TTC549 (cell line): ENCODE results near the gene PCSK6.

Experiments used
- FAIRE-seq: peaks from 2 replicates; lab custom pipeline; 2012; peaks lifted over from hg19 to GRCh38; lab: Jason Lieb, UNC

PCSK6 gene

GRCh38 chr15:101489599-101490407, at the start of gene PCSK6:
TSS of gene PCSK6 (minus strand) at chr15:101489707. CDS start at chr15:101489670, 37 bp downstream.
- FAIRE-seq = no peak

GRCh38 chr15:101538996-101539395, 49.5 kb upstream of the PCSK6 start:
- no peak for FAIRE-seq

GRCh38 chr15:101538177-101538576, 48.7 kb upstream of the PCSK6 start:
- FAIRE-seq = no peak

- no peak for FAIRE-seq
Measured at GRCh38 chr15:101537483-101538080, 48.1 kb upstream of the PCSK6 start.

GRCh38 chr15:101536875-101537405, 47.4 kb upstream of the PCSK6 start:
- FAIRE-seq = no peak

- FAIRE-seq = no peak
Measured at GRCh38 chr15:101536166-101536874, 46.8 kb upstream of the PCSK6 start.

- FAIRE-seq = no peak
Measured at GRCh38 chr15:101535170-101535902, 45.8 kb upstream of the PCSK6 start.

GRCh38 chr15:101534376-101534970, 45.0 kb upstream of the PCSK6 start:
- FAIRE-seq = no peak

- no peak for FAIRE-seq
Measured at GRCh38 chr15:101533371-101534140, 44.0 kb upstream of the PCSK6 start.

- no peak for FAIRE-seq
Measured at GRCh38 chr15:101532865-101533264, 43.4 kb upstream of the PCSK6 start.

GRCh38 chr15:101531170-101531569, 41.7 kb upstream of the PCSK6 start:
- FAIRE-seq = no peak

- FAIRE-seq = no peak
Measured at GRCh38 chr15:101530224-101530958, 40.9 kb upstream of the PCSK6 start.

GRCh38 chr15:101528917-101529299, 39.4 kb upstream of the PCSK6 start:
- FAIRE-seq = no peak

- no peak for FAIRE-seq
Measured at GRCh38 chr15:101528108-101528916, 38.8 kb upstream of the PCSK6 start.

- FAIRE-seq = no peak
Measured at GRCh38 chr15:101526890-101527289, 37.4 kb upstream of the PCSK6 start.

GRCh38 chr15:101526442-101526841, 36.9 kb upstream of the PCSK6 start:
- FAIRE-seq = no peak

- FAIRE-seq = no peak
Measured at GRCh38 chr15:101526021-101526420, 36.5 kb upstream of the PCSK6 start.

GRCh38 chr15:101525087-101525669, 35.7 kb upstream of the PCSK6 start:
- no peak for FAIRE-seq

GRCh38 chr15:101523560-101523940, 34.0 kb upstream of the PCSK6 start:
- FAIRE-seq = no peak
